ENCODE data around the gene SLC22A5.

Gene SLC22A5

DNA sequence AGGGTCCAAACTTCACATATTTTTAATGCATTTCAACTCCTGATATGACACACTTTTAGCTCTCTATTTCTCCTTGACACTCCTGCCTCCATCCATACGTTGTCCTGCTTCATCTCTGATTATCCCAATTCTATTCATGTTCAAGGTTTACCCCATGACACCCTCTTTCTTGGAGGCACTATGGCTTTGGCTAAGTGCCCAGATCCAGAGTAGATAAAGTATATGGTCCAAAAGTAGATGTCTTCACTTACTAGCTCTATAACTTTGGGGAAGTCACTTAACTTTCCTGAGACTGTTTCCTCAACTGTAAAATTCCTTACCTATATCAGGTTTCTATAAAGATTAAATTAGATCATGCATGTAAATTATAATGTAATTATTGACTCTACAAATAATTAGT is 36.1 kb downstream of the SLC22A5 start:
- Histone ChIP-seq H3K4me3 (ENCODE audit: low read length) (no peak overlapping the region), H3K9ac (ENCODE audit: low read length) (no peak overlapping the region), H3K36me3 (replicated peaks; ENCODE audit: insufficient read depth, low read length) (no peaks in the 10 kb centered on the region), H4K20me1 (ENCODE audit: insufficient read depth, low read length) (no peaks in the 10 kb centered on the region), H3K27me3 (replicated peaks; ENCODE audit: insufficient read depth, low read length) (no peaks in the 10 kb centered on the region), H3K4me2 (ENCODE audit: low read depth, low read length) (no peak overlapping the region), H3K4me1 (ENCODE audit: low read length) (peaks cover 15% of the 10 kb centered on the region), H3K9me2 (replicated peaks; ENCODE audit: insufficient read depth, low read length) (no peaks in the 10 kb centered on the region), H3F3A (ENCODE audit: insufficient read depth, low read length) (peaks cover 11% of the 10 kb centered on the region), H3K27ac (ENCODE audit: low read length) (no peak overlapping the region), H2AFZ (ENCODE audit: low read length) (no peak overlapping the region), H3K79me2 (ENCODE audit: low read length) (peaks cover 24% of the 10 kb centered on the region), H3K9me3 (replicated peaks; ENCODE audit: insufficient read depth, low read length) (no peaks in the 10 kb centered on the region)
- DNase-seq: no peak
- TF ChIP-seq EZH2phosphoT487 (IDR thresholded peaks at IDR 0.05; ENCODE audit: low read length): no peak
- TF ChIP-seq, protein P1, sequence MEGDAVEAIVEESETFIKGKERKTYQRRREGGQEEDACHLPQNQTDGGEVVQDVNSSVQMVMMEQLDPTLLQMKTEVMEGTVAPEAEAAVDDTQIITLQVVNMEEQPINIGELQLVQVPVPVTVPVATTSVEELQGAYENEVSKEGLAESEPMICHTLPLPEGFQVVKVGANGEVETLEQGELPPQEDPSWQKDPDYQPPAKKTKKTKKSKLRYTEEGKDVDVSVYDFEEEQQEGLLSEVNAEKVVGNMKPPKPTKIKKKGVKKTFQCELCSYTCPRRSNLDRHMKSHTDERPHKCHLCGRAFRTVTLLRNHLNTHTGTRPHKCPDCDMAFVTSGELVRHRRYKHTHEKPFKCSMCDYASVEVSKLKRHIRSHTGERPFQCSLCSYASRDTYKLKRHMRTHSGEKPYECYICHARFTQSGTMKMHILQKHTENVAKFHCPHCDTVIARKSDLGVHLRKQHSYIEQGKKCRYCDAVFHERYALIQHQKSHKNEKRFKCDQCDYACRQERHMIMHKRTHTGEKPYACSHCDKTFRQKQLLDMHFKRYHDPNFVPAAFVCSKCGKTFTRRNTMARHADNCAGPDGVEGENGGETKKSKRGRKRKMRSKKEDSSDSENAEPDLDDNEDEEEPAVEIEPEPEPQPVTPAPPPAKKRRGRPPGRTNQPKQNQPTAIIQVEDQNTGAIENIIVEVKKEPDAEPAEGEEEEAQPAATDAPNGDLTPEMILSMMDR (IDR thresholded peaks at IDR 0.05; ENCODE audit: low read length): no peak
- no peak for TF ChIP-seq EZH2 (optimal IDR thresholded peaks at IDR 0.05; ENCODE audit: low read depth, low read length)

DNA sequence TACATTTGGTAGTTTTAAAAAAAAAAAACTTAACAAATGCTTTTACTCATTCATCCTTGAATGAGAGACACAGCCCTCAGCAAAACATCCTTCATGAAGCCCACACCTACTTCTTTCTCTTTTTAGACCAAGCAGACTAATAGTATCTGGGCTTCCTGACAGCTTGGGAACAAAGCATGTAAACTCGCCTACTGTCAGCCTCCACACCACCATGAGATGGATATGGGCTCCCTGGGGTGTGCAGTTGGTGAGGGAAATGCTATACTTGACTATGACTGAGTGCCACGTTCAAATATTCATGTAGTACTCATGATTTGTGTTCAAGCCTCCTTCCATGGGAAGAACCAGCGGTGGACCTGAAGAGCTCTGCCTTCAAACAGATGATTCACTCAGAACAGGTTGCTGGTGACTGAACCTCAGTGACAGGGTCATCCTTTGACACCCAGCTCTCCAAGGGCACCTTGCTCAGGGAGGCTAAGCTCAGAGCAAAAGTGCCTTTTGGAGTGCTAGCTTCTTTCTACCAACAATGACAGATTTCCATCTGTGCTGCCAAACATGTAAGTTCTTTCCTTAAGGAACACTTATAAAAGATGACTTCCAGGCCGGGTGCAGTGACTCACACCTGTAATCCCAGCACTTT is 36.8 kb downstream of the SLC22A5 start:
- TF ChIP-seq EZH2phosphoT487 (IDR thresholded peaks at IDR 0.05; ENCODE audit: low read length) (no peak), EZH2 (optimal IDR thresholded peaks at IDR 0.05; ENCODE audit: low read depth, low read length) (no peak)
- TF ChIP-seq, protein P1 (IDR thresholded peaks at IDR 0.05; ENCODE audit: low read length): no peak

DNA sequence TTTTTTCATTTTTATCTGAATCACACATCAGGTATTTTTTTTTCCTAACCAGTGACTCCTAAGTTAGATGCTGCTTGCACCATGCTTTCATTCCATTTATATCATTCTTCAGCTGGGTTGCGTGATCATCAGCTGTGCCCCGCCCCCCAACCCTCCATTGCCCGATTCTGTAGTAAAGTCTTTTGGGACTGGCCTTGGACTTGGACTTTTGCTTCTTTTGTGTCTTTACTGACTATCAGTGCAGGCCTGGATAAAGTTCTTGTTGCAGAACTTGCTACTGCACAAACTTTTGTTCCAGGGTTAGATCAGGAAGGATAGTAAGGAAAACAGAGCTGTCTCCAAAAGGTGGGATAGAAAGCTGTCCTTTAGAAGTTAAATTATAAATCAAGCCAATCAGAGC is 38.5 kb downstream of the SLC22A5 start:
- peaks cover 15% of the 10 kb centered on the region for H3K4me1 ChIP-seq (ENCODE audit: low read length)

More for the DNA sequence above, 36.8 kb downstream of the SLC22A5 start:
- no peak overlapping the region for H3K27ac ChIP-seq (ENCODE audit: low read length)
- H3F3A ChIP-seq (ENCODE audit: insufficient read depth, low read length): peaks cover 15% of the 10 kb centered on the region
- no peaks in the 10 kb centered on the region for H3K27me3 ChIP-seq (replicated peaks; ENCODE audit: insufficient read depth, low read length)
- H3K36me3 ChIP-seq (replicated peaks; ENCODE audit: insufficient read depth, low read length): no peaks in the 10 kb centered on the region
- H3K4me3 ChIP-seq (ENCODE audit: low read length): no peak overlapping the region
- H3K4me2 ChIP-seq (ENCODE audit: low read depth, low read length): no peak overlapping the region
- H3K9me2 ChIP-seq (replicated peaks; ENCODE audit: insufficient read depth, low read length): no peaks in the 10 kb centered on the region
- peaks cover 27% of the 10 kb centered on the region for H3K79me2 ChIP-seq (ENCODE audit: low read length)
- H4K20me1 ChIP-seq (ENCODE audit: insufficient read depth, low read length): no peaks in the 10 kb centered on the region
- DNase-seq: no peak
- H3K4me1 ChIP-seq (ENCODE audit: low read length): peaks cover 15% of the 10 kb centered on the region
- no peak overlapping the region for H2AFZ ChIP-seq (ENCODE audit: low read length)
- H3K9ac ChIP-seq (ENCODE audit: low read length): no peak overlapping the region
- no peaks in the 10 kb centered on the region for H3K9me3 ChIP-seq (replicated peaks; ENCODE audit: insufficient read depth, low read length)

More for the DNA sequence above, 38.5 kb downstream of the SLC22A5 start:
- Histone ChIP-seq H3F3A (ENCODE audit: insufficient read depth, low read length) (peaks cover 28% of the 10 kb centered on the region), H3K9me2 (replicated peaks; ENCODE audit: insufficient read depth, low read length) (no peaks in the 10 kb centered on the region), H3K36me3 (replicated peaks; ENCODE audit: insufficient read depth, low read length) (no peaks in the 10 kb centered on the region), H3K9me3 (replicated peaks; ENCODE audit: insufficient read depth, low read length) (no peaks in the 10 kb centered on the region), H3K27me3 (replicated peaks; ENCODE audit: insufficient read depth, low read length) (no peaks in the 10 kb centered on the region), H4K20me1 (ENCODE audit: insufficient read depth, low read length) (no peaks in the 10 kb centered on the region), H3K9ac (ENCODE audit: low read length) (no peak overlapping the region), H2AFZ (ENCODE audit: low read length) (no peak overlapping the region), H3K27ac (ENCODE audit: low read length) (no peak overlapping the region), H3K79me2 (ENCODE audit: low read length) (peaks cover 44% of the 10 kb centered on the region), H3K4me2 (ENCODE audit: low read depth, low read length) (no peak overlapping the region), H3K4me3 (ENCODE audit: low read length) (no peak overlapping the region)
- TF ChIP-seq, protein P1 (IDR thresholded peaks at IDR 0.05; ENCODE audit: low read length): no peak
- TF ChIP-seq EZH2phosphoT487 (IDR thresholded peaks at IDR 0.05; ENCODE audit: low read length): no peak
- TF ChIP-seq EZH2 (optimal IDR thresholded peaks at IDR 0.05; ENCODE audit: low read depth, low read length): no peak
- DNase-seq: no peak

Data from MM.1S (cell line).